SK-N-SH treated with all-trans-retinoic acid at 6 μM for 48 hours (cell line): ENCODE measurements around the gene ABCC6.

Experiments
- ATAC-seq: fragments of 200-7000 bp; cut with Tn5 transposase; 3 replicates; pipeline ENCODE4 v1.9.1; 2020; ENCODE audit warnings: mild to moderate bottlenecking, moderate library complexity
- ARNTL ChIP-seq: fragments of 450-650 bp; formaldehyde crosslinking; IDR thresholded peaks from 2 replicates; pipeline ENCODE4 v1.5.0; 2020; ENCODE audit warnings: low read depth, mild to moderate bottlenecking, moderate library complexity, borderline replicate concordance
- BACH2 ChIP-seq: fragments of 250-450 bp; sonication (Bioruptor Pico); IDR thresholded peaks from 2 replicates; pipeline ENCODE4 v1.9.0; 2021; ENCODE audit warnings: mild to moderate bottlenecking, borderline replicate concordance
- CSDC2 ChIP-seq: fragments of 250-450 bp; sonication (Bioruptor Pico); IDR thresholded peaks from 2 replicates; pipeline ENCODE4 v1.5.0; 2020; ENCODE audit warnings: mild to moderate bottlenecking, moderate library complexity
- ESRRG ChIP-seq: fragments of 250-450 bp; sonication (Bioruptor Pico); IDR thresholded peaks from 2 replicates; pipeline ENCODE4 v1.6.1; 2021; ENCODE audit warnings: mild to moderate bottlenecking
- GLIS3 ChIP-seq: fragments of 250-450 bp; sonication (Bioruptor Pico); IDR thresholded peaks from 2 replicates; pipeline ENCODE4 v1.5.0; 2020; ENCODE audit warnings: mild to moderate bottlenecking, moderate library complexity
- OSR1 ChIP-seq: fragments of 250-450 bp; sonication (Bioruptor Pico); IDR thresholded peaks from 2 replicates; pipeline ENCODE4 v1.8.0; 2022; ENCODE audit warnings: moderate library complexity, mild to moderate bottlenecking, inconsistent platforms
- PPARA ChIP-seq: fragments of 250-450 bp; sonication (Bioruptor Pico); IDR thresholded peaks from 2 replicates; pipeline ENCODE4 v1.5.0; 2020; ENCODE audit warnings: mild to moderate bottlenecking, borderline replicate concordance
- RARB ChIP-seq: fragments of 250-450 bp; sonication (Bioruptor Pico); IDR thresholded peaks from 2 replicates; pipeline ENCODE4 v1.8.0; 2021; ENCODE audit warnings: mild to moderate bottlenecking, moderate library complexity
- SNAI2 ChIP-seq: fragments of 250-450 bp; sonication (Bioruptor Pico); IDR thresholded peaks from 2 replicates; pipeline ENCODE4 v1.5.0; 2020; ENCODE audit warnings: mild to moderate bottlenecking, moderate library complexity
- TCF4 ChIP-seq: fragments of 250-450 bp; sonication (Bioruptor Pico); IDR thresholded peaks from 2 replicates; pipeline ENCODE4 v1.8.0; 2021; ENCODE audit warnings: mild to moderate bottlenecking, moderate library complexity, borderline replicate concordance
- TOX ChIP-seq: fragments of 250-450 bp; sonication (Bioruptor Pico); IDR thresholded peaks from 2 replicates; pipeline ENCODE4 v1.8.0; 2021; ENCODE audit warnings: mild to moderate bottlenecking, moderate library complexity, borderline replicate concordance
- ZC3H10 ChIP-seq: fragments of 250-450 bp; sonication (Bioruptor Pico); IDR thresholded peaks from 2 replicates; pipeline ENCODE4 v1.5.1; 2021; ENCODE audit warnings: mild to moderate bottlenecking, moderate library complexity
- ZFP3 ChIP-seq: fragments of 250-450 bp; sonication (Bioruptor Pico); IDR thresholded peaks from 2 replicates; pipeline ENCODE4 v1.5.0; 2020; ENCODE audit warnings: mild to moderate bottlenecking, moderate library complexity
- ZFP30 ChIP-seq: fragments of 450-650 bp; formaldehyde crosslinking; IDR thresholded peaks from 2 replicates; pipeline ENCODE4 v1.5.0; 2022; ENCODE audit warnings: mild to moderate bottlenecking, moderate library complexity
- ZNF565 ChIP-seq: fragments of 450-650 bp; formaldehyde crosslinking; conservative IDR thresholded peaks from 2 replicates; pipeline ENCODE4 v1.5.0; 2020; ENCODE audit warnings: low read depth, mild to moderate bottlenecking, moderate library complexity
- ZNF70 ChIP-seq: fragments of 450-650 bp; formaldehyde crosslinking; IDR thresholded peaks from 2 replicates; pipeline ENCODE4 v1.5.0; 2020; ENCODE audit warnings: mild to moderate bottlenecking, moderate library complexity
- ZNF8 ChIP-seq: fragments of 450-650 bp; formaldehyde crosslinking; IDR thresholded peaks from 2 replicates; pipeline ENCODE4 v1.5.0; 2020; ENCODE audit warnings: mild to moderate bottlenecking, moderate library complexity
- TF ChIP-seq, protein P1 (sequence below): fragments of 250-450 bp; sonication (Bioruptor Pico); IDR thresholded peaks from 2 replicates; pipeline ENCODE4 v1.8.0; 2021; ENCODE audit warnings: low read depth, mild to moderate bottlenecking, moderate library complexity, borderline replicate concordance
- TF ChIP-seq, protein P2 (sequence below): fragments of 250-450 bp; sonication (Bioruptor Pico); IDR thresholded peaks from 2 replicates; pipeline ENCODE4 v1.5.1; 2021; ENCODE audit warnings: mild to moderate bottlenecking, moderate library complexity
- TF ChIP-seq, protein P3 (sequence below): fragments of 250-450 bp; sonication (Bioruptor Pico); IDR thresholded peaks from 2 replicates; pipeline ENCODE4 v1.5.1; 2020; ENCODE audit warnings: low read depth, mild to moderate bottlenecking, moderate library complexity
- TF ChIP-seq, protein P4 (sequence below): fragments of 250-450 bp; sonication (Bioruptor Pico); IDR thresholded peaks from 2 replicates; pipeline ENCODE4 v1.5.0; 2020; ENCODE audit warnings: mild to moderate bottlenecking, moderate library complexity
- TF ChIP-seq, protein P5 (sequence below): fragments of 250-450 bp; sonication (Bioruptor Pico); IDR thresholded peaks from 2 replicates; pipeline ENCODE4 v1.8.0; 2020; ENCODE audit warnings: mild to moderate bottlenecking, moderate library complexity, borderline replicate concordance

The ABCC6 gene

DNA sequence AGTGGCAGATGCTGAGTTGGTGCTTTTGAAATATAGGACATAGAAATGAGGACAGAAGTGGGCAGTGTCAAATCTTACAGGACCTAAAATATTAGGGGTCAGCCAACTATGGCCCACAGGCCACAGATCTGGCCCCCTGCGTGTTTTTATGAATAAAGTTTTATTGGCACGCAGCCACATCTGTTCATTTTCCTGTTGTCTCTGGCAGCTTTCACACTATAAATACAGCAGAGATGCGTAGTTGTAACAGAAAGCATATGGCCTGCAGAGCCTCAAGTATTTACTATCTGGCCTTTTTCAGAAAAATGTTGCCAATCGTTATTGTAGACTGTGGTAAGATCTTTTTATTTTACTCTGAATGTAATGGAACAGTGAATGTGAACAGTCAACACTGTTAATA lies 82.8 kb downstream of the ABCC6 start:
- ATAC-seq, result no peak
- no peak for TF ChIP-seq OSR1 (CRISPR knock-in tag)
- TF ChIP-seq ZNF565 (CRISPR knock-in tag), result no peak
- TF ChIP-seq, protein P1, sequence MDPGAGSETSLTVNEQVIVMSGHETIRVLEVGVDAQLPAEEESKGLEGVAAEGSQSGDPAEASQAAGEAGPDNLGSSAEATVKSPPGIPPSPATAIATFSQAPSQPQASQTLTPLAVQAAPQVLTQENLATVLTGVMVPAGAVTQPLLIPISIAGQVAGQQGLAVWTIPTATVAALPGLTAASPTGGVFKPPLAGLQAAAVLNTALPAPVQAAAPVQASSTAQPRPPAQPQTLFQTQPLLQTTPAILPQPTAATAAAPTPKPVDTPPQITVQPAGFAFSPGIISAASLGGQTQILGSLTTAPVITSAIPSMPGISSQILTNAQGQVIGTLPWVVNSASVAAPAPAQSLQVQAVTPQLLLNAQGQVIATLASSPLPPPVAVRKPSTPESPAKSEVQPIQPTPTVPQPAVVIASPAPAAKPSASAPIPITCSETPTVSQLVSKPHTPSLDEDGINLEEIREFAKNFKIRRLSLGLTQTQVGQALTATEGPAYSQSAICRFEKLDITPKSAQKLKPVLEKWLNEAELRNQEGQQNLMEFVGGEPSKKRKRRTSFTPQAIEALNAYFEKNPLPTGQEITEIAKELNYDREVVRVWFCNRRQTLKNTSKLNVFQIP (CRISPR knock-in tag), result no peak
- no peak for TF ChIP-seq CSDC2 (CRISPR knock-in tag)
- no peak for TF ChIP-seq TCF4 (CRISPR knock-in tag)
- TF ChIP-seq ZNF70 (CRISPR knock-in tag), result no peak
- no peak for TF ChIP-seq ZNF8 (CRISPR knock-in tag)
- TF ChIP-seq SNAI2 (CRISPR knock-in tag), result no peak
- TF ChIP-seq PPARA (CRISPR knock-in tag), result no peak
- TF ChIP-seq ESRRG (CRISPR knock-in tag), result no peak
- TF ChIP-seq RARB, result no peak
- no peak for TF ChIP-seq ZFP30 (CRISPR knock-in tag)
- no peak for TF ChIP-seq ZC3H10 (CRISPR knock-in tag)
- TF ChIP-seq, protein P2, sequence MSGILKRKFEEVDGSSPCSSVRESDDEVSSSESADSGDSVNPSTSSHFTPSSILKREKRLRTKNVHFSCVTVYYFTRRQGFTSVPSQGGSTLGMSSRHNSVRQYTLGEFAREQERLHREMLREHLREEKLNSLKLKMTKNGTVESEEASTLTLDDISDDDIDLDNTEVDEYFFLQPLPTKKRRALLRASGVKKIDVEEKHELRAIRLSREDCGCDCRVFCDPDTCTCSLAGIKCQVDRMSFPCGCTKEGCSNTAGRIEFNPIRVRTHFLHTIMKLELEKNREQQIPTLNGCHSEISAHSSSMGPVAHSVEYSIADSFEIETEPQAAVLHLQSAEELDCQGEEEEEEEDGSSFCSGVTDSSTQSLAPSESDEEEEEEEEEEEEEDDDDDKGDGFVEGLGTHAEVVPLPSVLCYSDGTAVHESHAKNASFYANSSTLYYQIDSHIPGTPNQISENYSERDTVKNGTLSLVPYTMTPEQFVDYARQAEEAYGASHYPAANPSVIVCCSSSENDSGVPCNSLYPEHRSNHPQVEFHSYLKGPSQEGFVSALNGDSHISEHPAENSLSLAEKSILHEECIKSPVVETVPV (CRISPR knock-in tag), result no peak
- TF ChIP-seq, protein P3, sequence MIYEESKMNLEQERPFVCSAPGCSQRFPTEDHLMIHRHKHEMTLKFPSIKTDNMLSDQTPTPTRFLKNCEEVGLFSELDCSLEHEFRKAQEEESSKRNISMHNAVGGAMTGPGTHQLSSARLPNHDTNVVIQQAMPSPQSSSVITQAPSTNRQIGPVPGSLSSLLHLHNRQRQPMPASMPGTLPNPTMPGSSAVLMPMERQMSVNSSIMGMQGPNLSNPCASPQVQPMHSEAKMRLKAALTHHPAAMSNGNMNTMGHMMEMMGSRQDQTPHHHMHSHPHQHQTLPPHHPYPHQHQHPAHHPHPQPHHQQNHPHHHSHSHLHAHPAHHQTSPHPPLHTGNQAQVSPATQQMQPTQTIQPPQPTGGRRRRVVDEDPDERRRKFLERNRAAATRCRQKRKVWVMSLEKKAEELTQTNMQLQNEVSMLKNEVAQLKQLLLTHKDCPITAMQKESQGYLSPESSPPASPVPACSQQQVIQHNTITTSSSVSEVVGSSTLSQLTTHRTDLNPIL (CRISPR knock-in tag), result no peak
- no peak for TF ChIP-seq TOX (CRISPR knock-in tag)
- TF ChIP-seq, all 23 proteins: peak for 0

DNA sequence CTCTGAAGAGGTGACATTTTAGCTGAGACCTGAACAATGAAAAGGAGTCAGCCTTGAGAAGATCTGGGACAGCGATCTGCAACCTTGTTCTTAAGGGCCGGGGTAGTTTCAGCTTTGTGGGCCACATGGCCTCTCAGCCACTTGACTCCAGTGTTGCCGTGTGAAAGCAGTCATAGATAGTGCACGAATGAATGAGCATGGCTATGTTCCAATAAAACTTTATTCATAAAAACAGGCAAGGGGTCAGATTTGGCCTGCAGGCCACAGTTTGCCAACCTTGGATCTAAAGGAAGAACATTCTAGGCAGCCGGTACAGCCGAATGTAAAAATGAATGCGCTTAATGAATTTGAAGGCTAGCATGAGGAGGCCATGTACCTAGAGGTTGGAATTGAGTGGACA lies 83.5 kb downstream of the ABCC6 start:
- TF ChIP-seq OSR1 (CRISPR knock-in tag), result no peak
- TF ChIP-seq, all 23 proteins: peak for 0
- no peak for ATAC-seq

DNA sequence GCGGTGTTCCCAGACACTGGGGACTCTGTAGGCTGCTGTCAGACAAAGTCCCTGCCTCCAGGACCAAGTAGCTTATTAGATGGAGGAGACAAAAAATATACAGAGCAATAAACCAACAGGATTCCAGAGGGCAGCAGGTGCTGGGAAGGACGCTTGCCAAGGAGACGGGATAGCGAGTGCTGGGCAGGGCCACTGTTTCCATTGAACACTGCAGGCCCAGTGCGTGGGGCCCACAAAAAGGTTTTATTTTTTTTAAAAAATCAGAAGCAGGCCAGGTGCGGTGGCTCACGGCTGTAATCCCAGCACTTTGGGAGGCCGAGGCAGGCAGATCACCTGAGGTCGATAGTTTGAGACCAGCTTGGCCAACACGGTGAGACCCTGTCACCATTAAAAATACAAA lies 84.2 kb downstream of the ABCC6 start:
- no peak for ATAC-seq
- TF ChIP-seq ZFP3 (no peak), ZC3H10 (CRISPR knock-in tag) (no peak), ESRRG (CRISPR knock-in tag) (no peak), ZNF8 (CRISPR knock-in tag) (no peak), ZNF70 (CRISPR knock-in tag) (no peak), SNAI2 (CRISPR knock-in tag) (no peak), ZFP30 (CRISPR knock-in tag) (no peak), CSDC2 (CRISPR knock-in tag) (no peak), GLIS3 (CRISPR knock-in tag) (no peak), ARNTL (CRISPR knock-in tag) (no peak), ZNF565 (CRISPR knock-in tag) (no peak), PPARA (CRISPR knock-in tag) (no peak), BACH2 (CRISPR knock-in tag) (no peak), TOX (CRISPR knock-in tag) (no peak)
- TF ChIP-seq, protein P4, sequence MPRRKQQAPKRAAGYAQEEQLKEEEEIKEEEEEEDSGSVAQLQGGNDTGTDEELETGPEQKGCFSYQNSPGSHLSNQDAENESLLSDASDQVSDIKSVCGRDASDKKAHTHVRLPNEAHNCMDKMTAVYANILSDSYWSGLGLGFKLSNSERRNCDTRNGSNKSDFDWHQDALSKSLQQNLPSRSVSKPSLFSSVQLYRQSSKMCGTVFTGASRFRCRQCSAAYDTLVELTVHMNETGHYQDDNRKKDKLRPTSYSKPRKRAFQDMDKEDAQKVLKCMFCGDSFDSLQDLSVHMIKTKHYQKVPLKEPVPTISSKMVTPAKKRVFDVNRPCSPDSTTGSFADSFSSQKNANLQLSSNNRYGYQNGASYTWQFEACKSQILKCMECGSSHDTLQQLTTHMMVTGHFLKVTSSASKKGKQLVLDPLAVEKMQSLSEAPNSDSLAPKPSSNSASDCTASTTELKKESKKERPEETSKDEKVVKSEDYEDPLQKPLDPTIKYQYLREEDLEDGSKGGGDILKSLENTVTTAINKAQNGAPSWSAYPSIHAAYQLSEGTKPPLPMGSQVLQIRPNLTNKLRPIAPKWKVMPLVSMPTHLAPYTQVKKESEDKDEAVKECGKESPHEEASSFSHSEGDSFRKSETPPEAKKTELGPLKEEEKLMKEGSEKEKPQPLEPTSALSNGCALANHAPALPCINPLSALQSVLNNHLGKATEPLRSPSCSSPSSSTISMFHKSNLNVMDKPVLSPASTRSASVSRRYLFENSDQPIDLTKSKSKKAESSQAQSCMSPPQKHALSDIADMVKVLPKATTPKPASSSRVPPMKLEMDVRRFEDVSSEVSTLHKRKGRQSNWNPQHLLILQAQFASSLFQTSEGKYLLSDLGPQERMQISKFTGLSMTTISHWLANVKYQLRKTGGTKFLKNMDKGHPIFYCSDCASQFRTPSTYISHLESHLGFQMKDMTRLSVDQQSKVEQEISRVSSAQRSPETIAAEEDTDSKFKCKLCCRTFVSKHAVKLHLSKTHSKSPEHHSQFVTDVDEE (CRISPR knock-in tag), result no peak
- TF ChIP-seq, protein P1 (CRISPR knock-in tag), result no peak
- TF ChIP-seq, protein P5, sequence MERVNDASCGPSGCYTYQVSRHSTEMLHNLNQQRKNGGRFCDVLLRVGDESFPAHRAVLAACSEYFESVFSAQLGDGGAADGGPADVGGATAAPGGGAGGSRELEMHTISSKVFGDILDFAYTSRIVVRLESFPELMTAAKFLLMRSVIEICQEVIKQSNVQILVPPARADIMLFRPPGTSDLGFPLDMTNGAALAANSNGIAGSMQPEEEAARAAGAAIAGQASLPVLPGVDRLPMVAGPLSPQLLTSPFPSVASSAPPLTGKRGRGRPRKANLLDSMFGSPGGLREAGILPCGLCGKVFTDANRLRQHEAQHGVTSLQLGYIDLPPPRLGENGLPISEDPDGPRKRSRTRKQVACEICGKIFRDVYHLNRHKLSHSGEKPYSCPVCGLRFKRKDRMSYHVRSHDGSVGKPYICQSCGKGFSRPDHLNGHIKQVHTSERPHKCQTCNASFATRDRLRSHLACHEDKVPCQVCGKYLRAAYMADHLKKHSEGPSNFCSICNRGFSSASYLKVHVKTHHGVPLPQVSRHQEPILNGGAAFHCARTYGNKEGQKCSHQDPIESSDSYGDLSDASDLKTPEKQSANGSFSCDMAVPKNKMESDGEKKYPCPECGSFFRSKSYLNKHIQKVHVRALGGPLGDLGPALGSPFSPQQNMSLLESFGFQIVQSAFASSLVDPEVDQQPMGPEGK (CRISPR knock-in tag), result no peak
- TF ChIP-seq, protein P3 (CRISPR knock-in tag), result no peak
- TF ChIP-seq, protein P2 (CRISPR knock-in tag), result no peak
